OCI-M2 (cell line): Measurements from ENCODE around the gene COMMD7.
"Not testable (repeated sequence)": the region's sequence is repeated elsewhere in the genome, so short reads cannot be mapped to it uniquely, and the experiment has no call there.

Experiments used
- DNase-seq: peaks from one replicate; lab custom pipeline; 2025; ENCODE audit not compliant: unreplicated experiment; lab: John Stamatoyannopoulos, UW

Gene COMMD7

DNA sequence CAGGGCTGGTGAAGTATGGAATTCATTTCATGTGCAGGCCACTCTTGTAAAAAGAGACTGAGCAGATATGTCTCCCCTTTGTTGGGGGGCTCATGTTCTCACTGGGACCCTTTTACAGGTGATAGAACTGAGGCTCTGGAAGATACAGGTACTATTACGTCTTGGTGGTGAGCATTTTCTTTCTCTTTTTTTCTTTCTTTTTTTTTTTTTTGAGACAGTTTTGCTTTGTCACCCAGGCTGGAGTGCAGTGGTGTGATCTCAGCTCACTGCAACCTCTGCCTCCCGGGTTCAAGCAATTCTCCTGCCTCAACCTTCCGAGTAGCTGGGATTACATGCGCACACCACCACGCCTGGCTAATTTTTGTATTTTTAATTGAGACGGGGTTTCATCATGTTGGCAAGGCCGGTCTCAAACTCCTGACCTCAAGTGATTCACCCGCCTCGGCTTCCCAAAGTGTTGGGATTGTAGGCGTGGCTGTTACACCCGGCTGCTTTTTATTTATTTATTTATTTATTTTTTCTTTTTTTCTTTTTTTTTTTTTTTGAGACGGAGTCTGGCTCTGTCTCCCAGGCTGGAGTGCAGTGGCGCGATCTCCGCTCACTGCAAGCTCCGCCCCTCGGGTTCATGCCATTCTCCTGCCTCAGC, 22.1 kb upstream of the COMMD7 start:
- not testable (repeated sequence) for DNase-seq

DNA sequence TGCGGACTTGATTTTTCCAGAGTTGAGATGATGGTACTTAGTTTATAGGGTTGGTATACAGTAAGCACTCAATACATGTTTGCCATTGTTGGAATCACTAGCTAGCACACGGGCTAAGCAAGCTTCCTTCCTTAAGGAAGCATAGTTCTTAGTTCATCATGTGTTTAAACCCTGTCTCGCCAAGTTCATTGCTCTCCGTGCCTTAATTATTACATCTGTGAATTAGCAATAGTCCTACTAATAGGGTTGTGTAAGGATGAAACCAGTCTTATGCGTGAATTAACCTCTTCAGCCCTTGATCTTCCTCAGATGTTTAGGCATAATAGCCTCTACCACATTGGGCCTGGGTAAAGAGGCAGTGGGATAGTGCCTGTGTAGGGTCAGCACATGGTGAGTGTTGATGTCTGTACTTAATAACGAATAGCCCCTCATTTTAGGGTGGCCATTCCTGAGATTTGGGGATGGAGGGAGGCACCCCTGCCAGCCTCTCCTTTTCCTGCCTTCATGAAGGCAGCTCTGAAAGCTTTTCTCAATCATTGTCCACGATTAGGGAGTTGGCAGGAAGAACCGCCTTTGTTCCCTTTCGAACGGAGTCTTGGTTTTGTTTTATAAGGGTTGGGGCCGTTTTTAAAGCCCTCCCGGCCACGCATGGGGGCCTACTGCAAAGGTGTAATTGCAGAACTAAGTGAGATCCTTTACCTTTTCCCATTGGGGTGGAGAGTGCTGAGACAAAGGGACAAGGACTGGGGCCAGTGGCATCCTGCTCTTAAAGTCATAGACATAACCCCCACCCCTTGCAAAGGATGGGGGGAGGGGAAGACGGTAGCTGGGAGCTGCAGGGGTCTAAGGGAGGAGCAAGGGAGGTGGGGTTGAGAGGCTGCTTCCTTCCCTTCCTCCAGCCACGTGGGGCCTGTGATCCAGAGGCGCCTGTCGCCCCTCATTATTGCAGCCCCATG, 21.0 kb upstream of the COMMD7 start:
- DNase-seq = no peak

DNA sequence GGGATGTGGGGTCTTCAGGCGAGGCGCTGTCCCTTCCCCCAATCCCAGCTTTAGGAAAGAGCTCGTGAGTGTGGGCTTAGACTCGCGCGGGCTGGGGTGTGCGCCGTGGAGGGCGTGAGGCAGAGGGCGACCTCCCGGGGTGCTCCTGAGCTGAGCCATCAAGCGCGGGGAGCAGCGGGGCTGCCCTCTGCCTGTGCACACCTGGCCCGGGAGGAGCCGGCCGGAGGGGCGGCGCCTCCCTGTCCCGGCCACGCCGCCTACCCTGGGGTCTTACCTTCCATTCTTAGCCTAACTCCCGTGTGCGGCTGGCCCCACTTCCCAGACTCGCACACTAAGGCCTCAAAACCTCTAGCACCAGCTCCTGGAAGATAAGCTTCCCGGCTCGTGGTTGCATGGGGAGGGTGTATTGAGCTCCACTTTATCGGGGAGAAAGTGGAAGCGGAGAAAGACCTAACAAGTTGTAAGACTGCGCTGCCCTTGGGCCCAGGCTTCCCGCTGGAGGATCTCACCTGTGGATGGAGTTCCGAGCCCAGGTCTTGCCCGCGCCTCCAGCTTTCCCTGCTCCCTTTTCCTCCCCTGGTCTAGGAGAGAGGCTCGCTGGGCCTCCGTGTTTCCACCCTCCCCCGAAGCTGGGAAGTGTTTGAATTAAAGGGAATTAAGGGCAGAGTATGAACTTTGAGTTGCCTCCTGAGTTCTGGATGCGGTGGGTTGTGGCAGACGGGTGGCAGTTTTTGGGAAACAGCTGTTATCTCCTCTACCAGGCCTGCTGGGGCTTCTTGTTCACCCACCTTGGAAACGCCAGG, 20.1 kb upstream of the COMMD7 start:
- no peak for DNase-seq

DNA sequence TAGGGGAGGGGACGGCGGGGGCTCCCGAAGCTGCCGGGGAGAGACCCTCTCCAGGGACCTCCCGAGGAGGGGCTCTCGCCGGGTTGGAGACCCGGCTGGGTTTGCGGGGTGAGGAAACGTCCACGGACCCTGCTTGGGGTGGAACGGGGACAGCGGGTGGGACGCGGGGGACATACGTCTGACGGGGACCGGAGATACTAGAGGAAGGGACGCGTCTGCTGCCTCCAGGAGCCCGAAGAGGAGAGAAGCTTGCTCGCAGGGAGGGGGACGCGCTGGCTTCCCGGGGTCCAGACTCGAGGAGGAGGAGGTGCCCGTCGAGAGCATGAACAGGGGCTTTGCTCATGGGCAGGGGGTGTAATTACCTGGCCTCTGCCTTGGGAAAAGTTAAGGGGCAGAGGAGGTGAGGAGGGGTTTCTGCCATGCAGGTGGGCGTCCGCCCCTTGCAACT, 19.5 kb upstream of the COMMD7 start:
- no peak for DNase-seq

DNA sequence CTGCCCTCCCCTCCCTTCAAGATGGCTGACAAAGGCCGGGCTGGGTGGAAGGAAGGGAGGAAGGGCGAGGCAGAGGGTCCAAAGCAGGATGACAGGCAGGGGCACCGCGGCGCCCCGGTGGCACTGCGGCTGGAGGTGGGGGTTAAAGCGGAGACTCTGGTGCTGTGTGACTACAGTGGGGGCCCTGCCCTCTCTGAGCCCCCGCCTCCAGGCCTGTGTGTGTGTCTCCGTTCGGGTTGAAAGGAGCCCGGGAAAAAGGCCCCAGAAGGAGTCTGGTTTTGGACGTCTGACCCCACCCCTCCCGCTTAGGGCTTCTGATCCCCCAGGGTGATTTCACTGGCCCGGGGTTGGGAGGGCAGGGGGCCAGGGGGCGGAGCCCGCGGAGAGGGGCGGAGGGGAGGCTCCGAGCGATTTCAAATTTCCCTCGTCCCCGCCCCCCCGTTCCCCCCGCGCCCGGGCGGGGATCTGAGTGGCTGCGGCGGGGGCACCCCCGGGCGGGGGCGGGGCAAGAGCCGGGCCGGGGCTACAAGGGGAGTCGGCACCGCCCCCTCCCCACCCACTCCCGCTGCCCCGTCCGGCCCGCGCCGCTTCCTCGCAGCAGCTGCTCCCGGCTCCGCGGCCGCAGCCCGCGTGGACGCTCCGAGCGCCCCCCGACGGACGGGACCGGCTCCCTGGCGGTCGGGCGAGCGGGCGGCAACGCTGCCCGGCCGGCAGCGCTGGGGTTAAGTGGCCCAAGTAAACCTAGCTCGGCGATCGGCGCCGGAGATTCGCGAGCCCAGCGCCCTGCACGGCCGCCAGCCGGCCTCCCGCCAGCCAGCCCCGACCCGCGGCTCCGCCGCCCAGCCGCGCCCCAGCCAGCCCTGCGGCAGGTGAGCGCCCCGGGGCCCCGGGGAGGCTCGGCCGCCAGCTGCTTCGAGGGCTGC, 18.8 kb upstream of the COMMD7 start, which contains the start of gene DNMT3B:
Gene DNMT3B (plus strand): TSS at position 555 of the 923 bp plus-strand sequence. CDS start 17,939 bp downstream, outside the sequence.
- DNase-seq = peak; percentile 76

DNA sequence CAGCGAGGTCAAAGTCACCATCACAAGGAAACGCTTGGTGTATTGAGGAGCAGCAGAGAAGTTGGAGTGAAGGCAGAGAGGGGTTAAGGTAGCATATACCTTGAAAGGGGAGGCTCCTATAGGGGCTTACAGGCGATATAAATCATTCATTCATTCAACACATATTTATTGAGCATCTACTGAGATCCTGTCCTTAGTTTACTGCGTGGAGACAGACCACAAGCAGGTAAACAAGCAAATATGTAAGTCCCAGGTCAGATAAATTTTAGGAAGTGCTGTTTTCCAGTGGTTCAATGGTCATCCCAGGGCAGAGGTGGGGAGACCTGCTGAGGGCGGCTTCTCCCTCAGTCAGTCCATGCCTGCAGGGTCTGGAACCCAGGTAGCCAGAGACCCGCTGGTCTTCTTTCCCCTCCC, 18.2 kb upstream of the COMMD7 start:
- DNase-seq = no peak

DNA sequence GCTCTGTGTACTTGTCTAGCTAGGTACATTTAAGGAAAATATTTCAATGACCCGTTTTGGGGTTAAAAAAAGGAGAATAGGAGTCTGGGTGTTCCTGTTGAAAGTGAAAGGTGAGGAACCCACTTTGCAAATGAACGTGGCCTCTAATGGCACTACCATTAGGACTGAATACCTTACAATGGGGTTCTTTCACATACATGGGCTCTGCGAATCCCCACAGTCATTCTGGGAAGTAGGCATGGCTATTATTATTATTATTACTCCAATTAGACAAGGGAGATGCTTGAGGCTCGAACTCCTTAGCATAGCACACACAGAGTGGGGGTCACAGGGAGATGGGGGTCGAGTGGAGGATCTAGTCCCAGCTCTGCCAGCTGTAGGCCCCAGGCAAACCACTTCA, 12.9 kb upstream of the COMMD7 start:
- no peak for DNase-seq

DNA sequence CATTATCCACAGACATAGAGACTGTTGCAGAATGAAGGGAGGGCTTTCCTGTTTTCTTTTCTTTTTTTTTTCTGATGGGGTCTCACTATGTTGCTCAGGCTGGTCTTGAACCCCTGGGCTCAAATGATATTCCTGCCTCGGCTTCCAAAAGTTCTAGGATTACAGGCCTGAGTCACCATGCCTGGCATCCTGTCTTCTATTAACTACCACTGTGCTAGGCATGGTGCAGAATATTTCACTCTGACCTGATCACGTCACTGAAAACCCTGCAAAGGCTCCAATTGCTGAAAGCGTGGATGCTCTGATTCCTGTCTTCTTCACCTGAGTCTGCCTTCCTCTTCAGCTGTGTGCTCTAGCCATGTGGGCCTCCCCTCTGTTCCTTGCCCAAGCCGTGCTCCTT, 10.5 kb upstream of the COMMD7 start:
- DNase-seq = no peak

DNA sequence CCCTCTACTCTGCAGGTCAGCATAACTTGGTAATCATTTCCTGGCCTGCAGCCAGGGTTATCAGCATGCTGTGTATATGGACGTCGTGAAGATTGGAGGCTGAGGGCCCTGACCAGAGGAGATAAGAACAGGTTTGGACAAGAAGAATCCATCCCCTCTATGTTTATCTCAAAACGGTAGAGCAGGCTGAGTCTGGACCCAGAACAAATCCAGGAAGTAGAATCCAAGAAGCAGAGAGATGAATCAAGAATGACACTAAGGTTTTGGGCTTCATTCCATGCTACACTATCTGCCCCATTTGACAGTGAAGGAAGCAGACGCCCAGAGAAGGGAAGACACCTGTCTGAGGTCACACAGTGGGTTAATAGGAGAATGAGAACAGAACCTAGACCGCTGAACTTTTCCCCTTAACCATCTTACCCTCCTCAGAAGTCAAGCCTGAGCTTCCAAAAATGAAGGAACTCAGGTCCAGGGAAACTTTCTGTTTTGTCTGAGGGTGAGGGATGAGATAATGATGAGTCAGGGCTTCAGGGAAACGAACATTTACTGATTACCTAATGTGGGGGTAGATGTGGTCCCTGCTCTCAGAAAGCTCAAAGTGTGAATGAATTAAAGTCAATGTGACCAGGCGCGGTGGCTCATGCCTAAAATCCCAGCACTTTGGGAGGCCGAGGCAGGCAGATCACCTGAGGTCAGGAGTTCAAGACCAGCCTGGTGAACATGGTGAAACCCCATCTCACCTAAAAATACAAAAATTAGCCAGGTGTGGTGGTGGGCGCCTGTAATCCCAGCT, 9.4 kb upstream of the COMMD7 start:
- peak; percentile 81 for DNase-seq

DNA sequence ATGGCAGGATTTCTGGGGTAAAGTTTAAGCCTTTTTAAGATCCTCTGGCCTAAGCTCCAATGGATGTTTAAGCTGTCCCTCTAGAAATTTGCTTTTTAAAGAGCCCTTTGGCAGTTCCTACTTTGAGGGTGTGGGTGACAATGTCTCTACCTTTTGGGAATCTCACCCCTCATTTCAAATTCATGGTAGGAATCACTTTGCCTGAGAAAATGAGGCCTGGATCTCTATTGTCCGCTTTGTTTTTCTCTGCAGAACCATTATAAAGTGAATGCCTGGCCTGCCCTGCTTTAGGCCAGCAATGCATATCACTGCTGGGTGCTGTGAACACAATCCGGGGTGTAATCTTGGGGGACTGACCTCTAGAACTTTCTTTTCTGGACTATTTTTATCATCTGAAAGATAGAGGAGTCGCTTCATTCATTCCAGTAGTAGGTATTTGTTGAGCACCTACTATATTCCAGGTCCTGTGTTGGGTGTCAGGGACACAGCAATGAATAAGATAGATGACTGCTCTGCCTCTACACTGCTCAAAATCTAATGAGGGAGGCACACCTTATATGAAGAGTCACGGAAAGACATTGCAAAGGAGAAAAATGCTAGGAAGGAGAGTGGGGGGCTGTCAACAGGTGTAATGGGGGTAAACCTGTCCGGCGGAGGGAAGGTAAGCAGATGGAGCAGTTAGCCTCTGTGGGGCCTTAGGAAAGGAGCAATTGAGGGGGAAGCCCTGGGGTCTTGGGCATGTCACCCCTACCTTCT, 8.6 kb upstream of the COMMD7 start:
- no peak for DNase-seq

DNA sequence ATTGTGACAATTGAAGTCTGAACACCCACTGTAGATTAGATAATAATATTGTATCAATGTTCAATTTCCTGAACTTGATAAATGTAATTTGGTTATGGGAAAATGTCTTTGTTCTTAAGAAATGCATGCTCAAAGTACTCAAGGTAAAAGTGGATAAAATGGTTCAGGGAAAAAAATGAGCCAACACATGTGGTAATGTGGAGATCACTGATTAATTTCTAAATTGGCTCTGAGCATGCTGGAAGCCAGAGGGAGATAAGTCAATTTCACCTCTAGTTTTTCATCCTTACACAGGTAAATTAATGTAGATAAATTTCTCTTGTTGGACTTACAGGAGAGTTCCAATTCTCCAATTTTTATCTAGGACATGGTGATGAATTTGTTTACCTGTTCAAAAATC, 8.0 kb upstream of the COMMD7 start:
- DNase-seq = no peak

DNA sequence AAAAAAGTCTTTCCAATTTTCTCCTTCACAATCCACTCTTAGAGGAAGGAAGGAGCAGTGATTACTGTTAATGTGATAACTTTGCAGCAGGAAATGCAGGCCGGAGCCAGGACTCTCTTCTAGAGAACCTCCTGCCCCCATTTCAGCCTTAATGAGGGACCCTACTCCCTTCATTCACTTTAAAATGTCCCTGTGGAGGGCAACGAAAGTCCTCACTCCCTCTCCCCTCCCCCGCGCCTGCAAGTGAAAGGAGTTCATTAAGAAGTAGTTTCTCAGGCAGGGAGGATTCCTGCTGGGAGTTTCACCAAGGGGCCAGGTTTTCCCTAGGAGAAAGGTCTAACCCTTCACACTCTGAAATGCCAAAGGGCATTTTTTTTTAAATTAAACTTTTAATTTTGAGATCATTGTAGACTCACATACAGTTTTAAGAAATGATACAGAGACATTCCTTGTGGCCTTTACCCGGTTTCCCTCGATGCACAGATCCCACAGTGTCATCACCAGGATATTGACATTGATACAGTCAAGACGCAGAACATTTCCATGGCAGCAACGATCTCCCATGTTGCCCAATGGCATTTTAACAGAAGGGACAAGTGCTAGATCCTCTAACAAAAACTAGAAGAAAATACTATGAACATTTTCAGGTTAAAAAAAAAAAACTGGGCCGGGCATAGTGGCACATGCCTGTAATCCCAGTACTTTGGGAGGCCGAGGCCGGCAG, 6.8 kb upstream of the COMMD7 start:
- DNase-seq = no peak

DNA sequence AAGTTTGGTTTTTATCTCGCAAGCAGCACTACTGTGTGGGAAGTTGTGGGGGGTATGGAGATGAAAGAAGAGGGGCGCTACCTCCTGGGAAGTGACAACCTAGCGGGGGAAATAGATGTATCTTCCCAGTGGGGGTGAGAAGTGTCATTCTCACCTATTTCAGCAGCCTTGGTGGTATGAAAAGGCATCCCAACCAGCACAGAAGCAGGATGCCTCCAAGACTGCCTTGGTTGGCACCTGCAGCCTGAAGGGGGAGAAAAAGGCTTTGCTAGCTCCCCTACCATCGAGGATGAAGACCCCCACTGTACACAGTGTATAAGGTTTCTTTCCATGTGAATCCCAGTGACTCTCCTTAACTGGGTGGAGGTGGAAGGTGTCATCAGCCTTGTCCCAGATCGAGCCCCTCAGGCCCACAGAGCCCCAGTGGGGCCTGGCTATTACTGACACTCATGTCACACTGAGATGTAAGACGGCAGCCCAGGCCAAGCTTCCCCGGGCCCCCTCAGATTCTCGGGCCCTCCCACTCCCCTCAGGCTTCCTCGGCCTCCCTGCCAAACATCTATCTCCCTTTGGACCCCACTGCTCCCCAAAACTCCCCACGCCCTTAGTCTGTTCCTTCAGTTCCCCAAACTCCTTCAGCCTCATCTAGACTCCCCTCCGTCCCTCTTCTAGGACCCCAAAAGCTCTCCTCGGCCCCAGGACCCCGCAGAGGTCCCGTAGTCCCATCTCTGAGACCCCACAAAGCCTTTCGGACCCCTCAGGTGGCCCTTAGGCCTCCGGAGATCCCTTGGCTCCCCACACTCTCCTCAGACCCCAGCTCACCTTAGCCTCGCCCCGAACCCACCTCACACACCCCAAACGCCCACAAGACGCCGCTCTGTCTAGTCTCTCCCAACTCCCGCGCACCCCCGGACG, 688 bp downstream of the COMMD7 start:
- DNase-seq = no peak

DNA sequence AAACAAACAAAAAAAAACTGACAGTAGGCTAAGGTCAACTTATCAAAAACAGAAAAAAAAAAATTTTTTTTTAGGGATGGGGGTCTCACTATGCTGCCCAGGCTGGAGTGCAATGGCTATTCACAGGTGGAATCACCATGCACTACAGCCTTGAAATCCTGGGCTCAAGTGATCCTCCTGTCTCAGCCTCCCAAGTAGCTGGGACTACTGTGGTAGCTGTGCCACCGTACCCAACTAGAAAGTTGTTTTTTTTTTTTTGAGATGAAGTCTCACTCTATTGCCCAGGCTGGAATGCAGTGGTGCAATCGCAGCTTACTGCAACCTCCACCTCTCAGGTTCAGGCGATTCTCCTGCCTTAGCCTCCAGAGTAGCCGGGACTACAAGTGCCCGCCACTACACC, 2.1 kb downstream of the COMMD7 start:
- no peak for DNase-seq

DNA sequence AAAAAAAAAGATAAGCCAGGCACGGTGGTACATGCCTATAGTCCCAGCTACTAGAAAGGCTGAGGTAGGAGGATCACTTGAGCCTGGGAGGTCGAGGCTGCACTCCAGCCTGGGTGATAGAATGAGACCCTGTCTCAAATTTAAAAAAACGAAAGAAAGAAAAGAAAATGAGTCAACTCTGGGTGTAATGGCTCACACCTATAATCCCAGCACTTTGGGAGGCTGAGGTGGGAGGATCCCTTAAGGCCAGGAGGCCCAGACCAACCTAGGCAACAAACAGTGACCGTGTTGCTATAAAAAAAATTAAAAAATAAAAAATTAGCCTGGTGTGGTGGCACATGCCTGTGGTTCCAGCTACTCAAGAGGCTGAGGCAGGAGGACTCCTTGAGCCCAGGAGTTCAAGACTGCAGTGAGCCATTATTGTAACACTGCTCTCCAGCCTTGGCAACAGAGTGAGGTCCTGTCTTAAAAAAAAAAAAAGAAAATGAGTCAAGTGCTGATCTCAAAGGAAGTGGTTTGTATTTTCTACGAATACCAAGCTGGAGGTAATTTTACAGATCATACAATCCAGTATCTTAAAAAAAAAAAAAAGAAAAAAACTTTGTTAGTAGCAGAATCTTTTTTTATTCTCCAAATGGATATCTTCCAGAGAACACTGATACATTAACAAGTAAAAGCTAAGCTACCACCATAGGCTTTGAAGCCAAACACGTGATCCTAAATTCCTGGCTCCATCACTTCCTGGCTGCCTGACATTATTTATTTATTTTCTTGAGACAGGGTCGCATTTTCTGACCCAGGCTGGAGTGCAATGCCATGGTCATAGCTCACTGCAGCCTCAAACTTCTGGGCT, 5.7 kb downstream of the COMMD7 start:
- DNase-seq = no peak

DNA sequence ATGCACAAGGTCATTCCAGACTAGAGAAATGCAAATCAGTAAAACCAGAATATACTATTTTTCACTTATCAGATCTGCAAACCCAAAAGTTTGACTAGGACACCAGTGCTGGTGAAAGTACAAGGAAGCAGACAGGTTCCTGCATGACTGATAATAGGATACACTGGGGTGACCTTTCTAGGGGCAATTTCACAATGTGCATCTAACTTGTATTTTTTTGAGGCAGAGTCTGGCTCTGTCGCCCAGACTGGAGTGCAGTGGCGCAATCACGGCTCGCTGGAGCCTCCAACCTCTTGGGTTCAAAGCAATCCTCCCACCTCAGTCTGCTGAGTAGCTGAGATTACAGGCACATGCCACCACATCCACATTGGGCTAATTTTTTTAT, 11.4 kb downstream of the COMMD7 start:
- DNase-seq = no peak
